Stimulated activated CD4-positive, alpha-beta T cell treated with anti-CD3 and anti-CD28 coated beads, Interleukin-4, amount 100 ng/mL, for 4 hours (primary cell): ENCODE data around the gene NUDT17.

Experiments used
- DNase-seq, 2 experiments: peaks; one replicate each; pipeline ENCODE4 v3.0.0-alpha.2; 2020

Gene NUDT17

DNA sequence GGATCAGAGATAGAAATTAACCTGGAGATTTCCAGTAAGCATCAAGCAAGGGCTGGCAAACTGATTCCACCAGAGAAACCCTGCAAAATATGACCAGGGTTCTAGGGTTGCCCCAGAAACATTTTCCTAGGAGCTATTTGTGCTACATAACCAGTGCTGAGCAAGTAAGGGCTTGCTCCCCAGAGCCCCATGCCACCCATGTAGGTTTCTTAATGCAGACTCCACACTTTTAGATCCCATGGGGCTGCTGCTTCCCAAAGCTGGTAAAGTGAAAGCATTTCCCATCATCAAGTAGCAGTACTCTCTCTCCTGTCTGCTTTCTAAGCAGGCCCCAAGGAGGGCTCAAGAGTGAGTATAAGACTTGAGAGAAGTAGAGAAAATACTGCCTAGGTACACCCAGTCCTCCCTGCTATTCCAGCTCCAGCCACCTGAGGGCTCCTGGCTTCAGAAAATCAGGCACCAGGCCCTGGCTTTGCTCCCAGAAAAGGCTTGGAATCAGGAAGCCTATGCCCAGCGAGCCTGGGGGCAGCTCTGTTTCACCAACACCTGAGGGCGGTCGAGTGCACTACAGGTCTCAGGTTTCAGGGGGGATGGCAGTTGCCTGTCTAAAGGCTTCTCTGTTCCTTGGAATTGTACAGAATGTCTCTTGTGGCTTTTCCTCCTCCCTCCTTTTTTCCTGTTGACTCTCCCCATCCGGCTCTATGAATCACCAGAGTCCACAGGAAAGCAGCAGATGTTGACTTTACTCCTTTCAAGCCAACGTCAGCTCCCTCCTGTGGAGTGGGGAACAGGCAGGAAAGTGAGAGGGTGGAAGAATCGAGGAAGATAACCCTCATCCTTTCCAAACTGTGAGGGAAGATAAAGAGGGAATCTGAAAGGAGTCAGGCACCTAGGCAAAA lies 46.4 kb downstream of the NUDT17 start:
- peak; percentile 33 to 43 for DNase-seq

DNA sequence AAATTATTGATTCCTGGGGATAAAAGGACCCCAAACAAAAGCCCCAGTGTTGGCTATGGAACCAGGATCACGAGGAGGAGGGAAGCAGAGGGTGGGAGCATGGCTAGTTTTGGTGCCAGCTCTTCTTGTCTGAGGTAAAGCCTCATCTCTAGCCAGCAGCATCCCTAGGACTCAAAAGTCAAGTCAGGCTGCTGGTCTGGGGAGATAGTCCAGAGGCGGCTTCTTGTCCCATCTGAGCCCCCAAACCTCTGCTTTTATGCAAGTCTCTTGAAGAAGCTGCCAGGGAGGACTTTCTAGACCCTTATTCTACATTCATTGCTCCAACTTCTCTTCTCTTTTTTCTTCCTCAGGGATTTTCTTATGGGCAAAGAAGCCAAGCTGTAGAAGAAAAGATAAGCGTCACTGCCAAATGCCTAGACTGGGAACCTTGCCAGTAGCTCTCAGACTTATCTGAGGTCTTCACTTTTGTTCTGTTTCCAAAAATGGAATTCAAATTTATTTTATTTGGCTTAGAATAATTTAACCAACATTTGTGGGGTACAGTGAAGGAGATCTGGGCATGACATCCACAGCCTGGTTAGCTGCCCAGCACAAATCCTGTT lies 47.2 kb downstream of the NUDT17 start:
- no peak for DNase-seq

DNA sequence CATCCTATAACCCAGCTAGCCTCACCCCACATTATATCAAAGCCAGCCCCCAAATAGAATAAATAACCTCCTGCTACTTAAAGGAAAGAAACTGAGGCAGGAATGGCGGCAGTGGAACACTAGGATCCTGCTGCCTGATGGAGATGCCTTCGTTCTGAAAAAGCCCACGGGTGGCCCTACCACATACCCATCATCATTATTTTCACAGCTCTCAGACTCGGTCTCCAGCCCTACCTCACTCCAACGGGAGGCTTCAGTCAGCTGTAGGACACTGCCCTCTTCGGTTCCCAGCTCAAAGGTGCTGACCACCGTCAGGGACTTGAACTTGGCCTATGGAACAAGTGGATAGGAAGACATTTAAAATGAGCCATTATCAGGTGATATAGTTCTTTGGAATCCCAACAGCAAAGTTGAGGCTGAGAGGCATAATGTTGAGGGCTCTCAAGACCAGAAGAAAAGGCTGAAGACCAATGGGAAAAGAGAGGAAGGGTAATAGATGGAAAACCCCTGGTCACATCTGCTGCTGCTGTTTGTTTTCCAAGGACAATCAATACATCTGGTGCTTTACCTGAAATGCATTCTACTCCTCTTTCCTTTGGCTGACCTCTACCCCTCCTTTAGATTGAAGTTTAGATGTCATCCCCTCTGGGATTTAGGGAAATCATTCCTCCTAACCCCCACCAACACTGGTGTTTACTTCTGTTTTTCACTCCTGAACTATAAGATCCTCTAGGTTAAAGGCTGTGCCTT lies 48.1 kb downstream of the NUDT17 start:
- no peak for DNase-seq

GRCh38 chr1:145895471-145895870 lies 50.0 kb downstream of the NUDT17 start:
- DNase-seq: no peak

GRCh38 chr1:145897969-145898368 lies 52.5 kb downstream of the NUDT17 start:
- no peak for DNase-seq
